K562 (cell line): ENCODE results near the gene PI4KA. TPM values are rescaled to one million over a fixed set of nuclear protein-coding genes. Genes with fewer than 3 reads are reported as not detected.
A peak's percentile ranks its signal among the peaks of the same experiment; 100 is the strongest.

Experiments
- CREBBP ChIP-seq: IDR thresholded peaks from one replicate; pipeline ENCODE4 v1.6.1; 2012; ENCODE audit warnings: low read depth, mild to moderate bottlenecking, control low read depth, inconsistent platforms, low read length
- GATA2 ChIP-seq: sonication (generic); formaldehyde crosslinking; IDR thresholded peaks from 2 replicates; pipeline ENCODE4 v1.4.0; 2020; ENCODE audit warnings: mild to moderate bottlenecking, missing genetic modification reagents
- MAFF ChIP-seq: IDR thresholded peaks from 2 replicates; pipeline ENCODE4 v1.6.1; 2012; ENCODE audit warnings: low read length, improper control_type of control experiment
- MEF2D ChIP-seq: conservative IDR thresholded peaks from 2 replicates; pipeline ENCODE4 v1.6.1; 2016; ENCODE audit warnings: low read depth, missing genetic modification characterization, missing compliant biosample characterization
- TEAD4 ChIP-seq, 2 experiments: sonication (generic) in 1 of 2; formaldehyde crosslinking in 1 of 2; IDR thresholded peaks; 2 replicates each; pipeline versions ENCODE4 v1.6.1 to v1.8.0; 2012 to 2022; ENCODE audit warnings: borderline replicate concordance in 1 of 2, inconsistent platforms in 1 of 2, low read length in 1 of 2, mild to moderate bottlenecking in 1 of 2, missing genetic modification reagents in 1 of 2
- ZNF232 ChIP-seq: sonication (generic); formaldehyde crosslinking; IDR thresholded peaks from 2 replicates; pipeline ENCODE4 v1.8.0; 2022; ENCODE audit warnings: mild to moderate bottlenecking, missing genetic modification reagents
- polyA plus RNA-seq, 8 experiments: library from polyadenylated mRNA; depleted of rRNA in 4 of 8; stranded (reverse) in 5 of 8; unstranded in 3 of 8; fragments of >200 nt; fragmentation: Nextera tagmentation in 2 of 8; fragmentation: Illumina TruSeq in 1 of 8; extraction: Ambion mirVana in 2 of 8; extraction: Trizol in 1 of 8; gene quantifications; 2 replicates each; pipeline versions ENCODE4 v1.2.1 to v1.2.3, GENCODE V29; 2011 to 2014; ENCODE audit warnings: inconsistent platforms in 1 of 8, missing spikeins in 1 of 8
- total RNA-seq, 7 experiments: library from RNA; depleted of rRNA in 6 of 7; stranded (reverse); fragments of >200 nt in 6 of 7; fragmentation: Illumina TruSeq in 2 of 7; extraction: Trizol in 2 of 7; gene quantifications; 2 replicates each; pipeline versions ENCODE4 v1.2.1 to v1.2.3, GENCODE V29; 2011 to 2021; ENCODE audit warnings: low replicate concordance in 1 of 7
- TF ChIP-seq, protein P1 (sequence below): fragments of 200-600 bp; sonication (generic); IDR thresholded peaks from one replicate; pipeline ENCODE4 v1.6.1; 2012; ENCODE audit warnings: mild to moderate bottlenecking, low read depth, low read length, inconsistent platforms
- TF ChIP-seq, protein P2 (sequence below), 2 experiments: IDR thresholded peaks in 1 of 2; conservative IDR thresholded peaks in 1 of 2; 2 replicates each; pipeline ENCODE4 v1.6.1; 2016; ENCODE audit warnings: low read depth in 2 of 2, mild to moderate bottlenecking in 1 of 2, missing compliant biosample characterization in 1 of 2, missing genetic modification characterization in 1 of 2, moderate library complexity in 1 of 2

Gene PI4KA
- total and polyA plus RNA-seq, 9 of the 15 experiments (the other 6 are each of a cell fraction or from before 2014, with no cell fraction given): 7.3 to 187 (median 84.7) TPM

- TF ChIP-seq, protein P1, sequence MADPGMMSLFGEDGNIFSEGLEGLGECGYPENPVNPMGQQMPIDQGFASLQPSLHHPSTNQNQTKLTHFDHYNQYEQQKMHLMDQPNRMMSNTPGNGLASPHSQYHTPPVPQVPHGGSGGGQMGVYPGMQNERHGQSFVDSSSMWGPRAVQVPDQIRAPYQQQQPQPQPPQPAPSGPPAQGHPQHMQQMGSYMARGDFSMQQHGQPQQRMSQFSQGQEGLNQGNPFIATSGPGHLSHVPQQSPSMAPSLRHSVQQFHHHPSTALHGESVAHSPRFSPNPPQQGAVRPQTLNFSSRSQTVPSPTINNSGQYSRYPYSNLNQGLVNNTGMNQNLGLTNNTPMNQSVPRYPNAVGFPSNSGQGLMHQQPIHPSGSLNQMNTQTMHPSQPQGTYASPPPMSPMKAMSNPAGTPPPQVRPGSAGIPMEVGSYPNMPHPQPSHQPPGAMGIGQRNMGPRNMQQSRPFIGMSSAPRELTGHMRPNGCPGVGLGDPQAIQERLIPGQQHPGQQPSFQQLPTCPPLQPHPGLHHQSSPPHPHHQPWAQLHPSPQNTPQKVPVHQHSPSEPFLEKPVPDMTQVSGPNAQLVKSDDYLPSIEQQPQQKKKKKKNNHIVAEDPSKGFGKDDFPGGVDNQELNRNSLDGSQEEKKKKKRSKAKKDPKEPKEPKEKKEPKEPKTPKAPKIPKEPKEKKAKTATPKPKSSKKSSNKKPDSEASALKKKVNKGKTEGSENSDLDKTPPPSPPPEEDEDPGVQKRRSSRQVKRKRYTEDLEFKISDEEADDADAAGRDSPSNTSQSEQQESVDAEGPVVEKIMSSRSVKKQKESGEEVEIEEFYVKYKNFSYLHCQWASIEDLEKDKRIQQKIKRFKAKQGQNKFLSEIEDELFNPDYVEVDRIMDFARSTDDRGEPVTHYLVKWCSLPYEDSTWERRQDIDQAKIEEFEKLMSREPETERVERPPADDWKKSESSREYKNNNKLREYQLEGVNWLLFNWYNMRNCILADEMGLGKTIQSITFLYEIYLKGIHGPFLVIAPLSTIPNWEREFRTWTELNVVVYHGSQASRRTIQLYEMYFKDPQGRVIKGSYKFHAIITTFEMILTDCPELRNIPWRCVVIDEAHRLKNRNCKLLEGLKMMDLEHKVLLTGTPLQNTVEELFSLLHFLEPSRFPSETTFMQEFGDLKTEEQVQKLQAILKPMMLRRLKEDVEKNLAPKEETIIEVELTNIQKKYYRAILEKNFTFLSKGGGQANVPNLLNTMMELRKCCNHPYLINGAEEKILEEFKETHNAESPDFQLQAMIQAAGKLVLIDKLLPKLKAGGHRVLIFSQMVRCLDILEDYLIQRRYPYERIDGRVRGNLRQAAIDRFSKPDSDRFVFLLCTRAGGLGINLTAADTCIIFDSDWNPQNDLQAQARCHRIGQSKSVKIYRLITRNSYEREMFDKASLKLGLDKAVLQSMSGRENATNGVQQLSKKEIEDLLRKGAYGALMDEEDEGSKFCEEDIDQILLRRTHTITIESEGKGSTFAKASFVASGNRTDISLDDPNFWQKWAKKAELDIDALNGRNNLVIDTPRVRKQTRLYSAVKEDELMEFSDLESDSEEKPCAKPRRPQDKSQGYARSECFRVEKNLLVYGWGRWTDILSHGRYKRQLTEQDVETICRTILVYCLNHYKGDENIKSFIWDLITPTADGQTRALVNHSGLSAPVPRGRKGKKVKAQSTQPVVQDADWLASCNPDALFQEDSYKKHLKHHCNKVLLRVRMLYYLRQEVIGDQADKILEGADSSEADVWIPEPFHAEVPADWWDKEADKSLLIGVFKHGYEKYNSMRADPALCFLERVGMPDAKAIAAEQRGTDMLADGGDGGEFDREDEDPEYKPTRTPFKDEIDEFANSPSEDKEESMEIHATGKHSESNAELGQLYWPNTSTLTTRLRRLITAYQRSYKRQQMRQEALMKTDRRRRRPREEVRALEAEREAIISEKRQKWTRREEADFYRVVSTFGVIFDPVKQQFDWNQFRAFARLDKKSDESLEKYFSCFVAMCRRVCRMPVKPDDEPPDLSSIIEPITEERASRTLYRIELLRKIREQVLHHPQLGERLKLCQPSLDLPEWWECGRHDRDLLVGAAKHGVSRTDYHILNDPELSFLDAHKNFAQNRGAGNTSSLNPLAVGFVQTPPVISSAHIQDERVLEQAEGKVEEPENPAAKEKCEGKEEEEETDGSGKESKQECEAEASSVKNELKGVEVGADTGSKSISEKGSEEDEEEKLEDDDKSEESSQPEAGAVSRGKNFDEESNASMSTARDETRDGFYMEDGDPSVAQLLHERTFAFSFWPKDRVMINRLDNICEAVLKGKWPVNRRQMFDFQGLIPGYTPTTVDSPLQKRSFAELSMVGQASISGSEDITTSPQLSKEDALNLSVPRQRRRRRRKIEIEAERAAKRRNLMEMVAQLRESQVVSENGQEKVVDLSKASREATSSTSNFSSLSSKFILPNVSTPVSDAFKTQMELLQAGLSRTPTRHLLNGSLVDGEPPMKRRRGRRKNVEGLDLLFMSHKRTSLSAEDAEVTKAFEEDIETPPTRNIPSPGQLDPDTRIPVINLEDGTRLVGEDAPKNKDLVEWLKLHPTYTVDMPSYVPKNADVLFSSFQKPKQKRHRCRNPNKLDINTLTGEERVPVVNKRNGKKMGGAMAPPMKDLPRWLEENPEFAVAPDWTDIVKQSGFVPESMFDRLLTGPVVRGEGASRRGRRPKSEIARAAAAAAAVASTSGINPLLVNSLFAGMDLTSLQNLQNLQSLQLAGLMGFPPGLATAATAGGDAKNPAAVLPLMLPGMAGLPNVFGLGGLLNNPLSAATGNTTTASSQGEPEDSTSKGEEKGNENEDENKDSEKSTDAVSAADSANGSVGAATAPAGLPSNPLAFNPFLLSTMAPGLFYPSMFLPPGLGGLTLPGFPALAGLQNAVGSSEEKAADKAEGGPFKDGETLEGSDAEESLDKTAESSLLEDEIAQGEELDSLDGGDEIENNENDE: no peak
- TF ChIP-seq CREBBP: no peak
- no peak for TF ChIP-seq TEAD4 (IDR thresholded peaks at IDR 0.05; ENCODE audit: low read length)
- TF ChIP-seq TEAD4 (CRISPR knock-in tag; IDR thresholded peaks at IDR 0.05; ENCODE audit: borderline replicate concordance): 0 out of 2 replicates have a peak, but pooled peaks have one; percentile 52
- TF ChIP-seq MEF2D (tag): no peak
- TF ChIP-seq, protein P2, sequence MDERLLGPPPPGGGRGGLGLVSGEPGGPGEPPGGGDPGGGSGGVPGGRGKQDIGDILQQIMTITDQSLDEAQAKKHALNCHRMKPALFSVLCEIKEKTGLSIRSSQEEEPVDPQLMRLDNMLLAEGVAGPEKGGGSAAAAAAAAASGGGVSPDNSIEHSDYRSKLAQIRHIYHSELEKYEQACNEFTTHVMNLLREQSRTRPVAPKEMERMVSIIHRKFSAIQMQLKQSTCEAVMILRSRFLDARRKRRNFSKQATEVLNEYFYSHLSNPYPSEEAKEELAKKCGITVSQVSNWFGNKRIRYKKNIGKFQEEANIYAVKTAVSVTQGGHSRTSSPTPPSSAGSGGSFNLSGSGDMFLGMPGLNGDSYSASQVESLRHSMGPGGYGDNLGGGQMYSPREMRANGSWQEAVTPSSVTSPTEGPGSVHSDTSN (CRISPR knock-in tag; IDR thresholded peaks at IDR 0.05; ENCODE audit: low read depth): no peak
- TF ChIP-seq, protein P2 (tag; conservative IDR thresholded peaks at IDR 0.05; ENCODE audit: low read depth): no peak
- no peak for TF ChIP-seq MAFF
- TF ChIP-seq ZNF232 (CRISPR knock-in tag): no peak
- TF ChIP-seq GATA2 (CRISPR knock-in tag): no peak
These were observed 48.0 kb downstream of the PI4KA start (continued) for GRCh38 chr22:20810645-20811044.
